HG03354 (cell line): Measurements from ENCODE around the gene ARMC3.
"Not testable (repeated sequence)": the region's sequence is repeated elsewhere in the genome, so short reads cannot be mapped to it uniquely, and the experiment has no call there.

Experiments used
- ATAC-seq: cut with Tn5 transposase; IDR thresholded peaks from one replicate; pipeline ENCODE4 v1.9.1; 2021; ENCODE audit warnings: mild to moderate bottlenecking; ENCODE audit not compliant: unreplicated experiment, poor library complexity, severe bottlenecking

Gene ARMC3

GRCh38 chr10:23069019-23069815 is 141.4 kb downstream of the ARMC3 start:
- ATAC-seq, result no peak

- ATAC-seq, result not testable (repeated sequence)
Observed at GRCh38 chr10:23070092-23070912, 142.4 kb downstream of the ARMC3 start.

- no peak for ATAC-seq
Observed at GRCh38 chr10:23070913-23071218, 143.0 kb downstream of the ARMC3 start.

- not testable (repeated sequence) for ATAC-seq
Observed at GRCh38 chr10:23072593-23072992, 144.7 kb downstream of the ARMC3 start.

- no peak for ATAC-seq
Observed at GRCh38 chr10:23073527-23073926, 145.7 kb downstream of the ARMC3 start.

- ATAC-seq, result no peak
Observed at GRCh38 chr10:23075672-23076071, 147.8 kb downstream of the ARMC3 start.

GRCh38 chr10:23078114-23078513 is 150.3 kb downstream of the ARMC3 start:
- no peak for ATAC-seq

- no peak for ATAC-seq
Observed at GRCh38 chr10:23079700-23080099, 151.8 kb downstream of the ARMC3 start.

GRCh38 chr10:23080262-23080661 is 152.4 kb downstream of the ARMC3 start:
- ATAC-seq, result no peak

- ATAC-seq, result no peak
Observed at GRCh38 chr10:23081221-23081750, 153.4 kb downstream of the ARMC3 start.

GRCh38 chr10:23081891-23082290 is 154.0 kb downstream of the ARMC3 start:
- no peak for ATAC-seq
